ENCODE results near the gene TAX1BP1.

Gene TAX1BP1

GRCh38 chr7:27739909-27740448, at the start of gene TAX1BP1:
TSS of gene TAX1BP1 (plus strand) at chr7:27740162. CDS start at chr7:27748525, 8,363 bp downstream.
- peak; percentile 96 for DNase-seq

GRCh38 chr7:27690649-27691048, 49.3 kb upstream of the TAX1BP1 start:
- DNase-seq = no peak

GRCh38 chr7:27693794-27694193, 46.2 kb upstream of the TAX1BP1 start:
- DNase-seq = no peak

GRCh38 chr7:27695096-27695495, 44.9 kb upstream of the TAX1BP1 start:
- no peak for DNase-seq

DNA sequence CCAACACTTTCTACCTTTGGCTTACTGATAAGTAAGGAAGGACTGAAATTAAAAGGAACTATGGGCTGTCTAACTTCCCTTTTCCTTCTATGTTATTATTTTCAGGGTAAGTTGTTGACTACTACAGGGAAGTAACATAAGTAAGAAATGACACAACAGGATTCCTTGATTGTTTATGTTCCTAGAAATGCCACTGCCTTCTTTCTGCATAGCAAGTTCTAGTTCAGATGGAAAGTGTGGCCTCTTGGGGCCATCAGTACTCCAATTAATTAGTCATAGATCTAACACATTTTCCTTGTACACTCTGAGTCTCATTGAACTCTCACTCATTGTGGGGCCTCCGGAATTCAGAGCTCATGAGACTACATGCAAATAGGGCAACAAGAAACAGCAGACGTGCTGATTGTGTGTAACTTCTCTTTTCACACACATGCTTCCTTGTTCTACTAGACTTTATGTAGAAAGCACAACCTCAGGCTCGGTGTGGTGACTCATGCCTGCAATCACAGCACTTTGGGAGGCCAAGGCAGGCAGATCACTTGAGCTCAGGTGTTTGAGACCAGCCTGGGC, 42.0 kb upstream of the TAX1BP1 start:
- DNase-seq = no peak

GRCh38 chr7:27699751-27700150, 40.2 kb upstream of the TAX1BP1 start:
- no peak for DNase-seq

DNA sequence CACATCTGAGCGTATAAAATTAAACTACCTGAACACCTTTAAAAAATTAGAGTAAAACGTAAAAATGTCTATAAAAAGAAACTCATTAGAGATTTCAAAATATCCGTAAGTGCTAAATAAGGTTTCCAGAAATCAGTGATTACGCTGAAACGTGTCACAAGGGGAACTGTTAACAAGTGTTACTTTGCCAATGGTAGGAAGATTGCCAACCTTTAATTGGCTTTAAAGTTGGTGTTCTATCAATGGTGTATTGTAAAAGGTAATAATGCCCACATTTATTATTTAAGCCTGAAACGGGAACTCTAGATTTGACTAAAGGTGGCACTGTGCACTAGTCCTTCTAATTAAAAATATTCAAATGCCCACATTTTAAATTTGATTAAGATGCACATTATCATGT, 39.5 kb upstream of the TAX1BP1 start:
- no peak for DNase-seq

GRCh38 chr7:27703181-27703580, 36.8 kb upstream of the TAX1BP1 start:
- DNase-seq = no peak

- DNase-seq = no peak
Measured at GRCh38 chr7:27704422-27705199, 35.4 kb upstream of the TAX1BP1 start.

DNA sequence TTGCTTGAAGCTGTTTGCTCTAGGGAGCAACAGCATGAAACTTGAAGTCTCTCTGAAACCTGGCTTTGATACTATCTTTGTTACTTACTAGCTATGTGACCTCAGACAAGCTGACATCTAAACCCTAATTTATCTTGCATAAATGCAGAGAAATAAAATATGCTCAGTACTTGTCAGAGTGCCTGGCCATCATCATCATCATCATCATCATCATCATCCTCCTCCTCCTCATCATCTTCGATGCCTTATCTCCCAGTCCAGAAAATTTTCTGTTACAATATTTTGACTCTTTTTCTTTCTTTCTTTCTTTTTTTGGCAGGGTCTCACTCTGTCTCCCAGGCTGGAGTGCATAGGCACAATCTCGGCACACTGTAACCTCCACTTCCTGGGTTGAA, 34.8 kb upstream of the TAX1BP1 start:
- DNase-seq = no peak

DNA sequence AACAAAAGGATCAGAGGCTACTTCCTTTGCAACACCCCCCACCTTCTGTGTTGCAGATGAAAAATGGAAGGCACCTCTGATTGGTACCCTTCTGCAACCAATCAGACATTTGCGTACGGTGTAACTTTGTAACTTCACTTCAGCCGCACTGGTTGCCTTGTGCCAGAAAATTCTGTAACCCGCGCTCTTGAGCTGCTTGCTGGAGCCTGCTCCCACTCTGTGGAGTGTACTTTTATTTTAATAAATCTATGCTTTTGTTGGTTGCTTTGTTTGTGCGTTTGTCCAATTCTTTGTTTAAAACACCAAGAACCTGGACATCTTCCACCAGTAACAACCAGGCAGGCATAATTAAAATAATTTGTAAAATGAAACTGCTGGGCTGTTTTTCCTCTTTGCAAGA, 31.5 kb upstream of the TAX1BP1 start:
- no peak for DNase-seq

DNA sequence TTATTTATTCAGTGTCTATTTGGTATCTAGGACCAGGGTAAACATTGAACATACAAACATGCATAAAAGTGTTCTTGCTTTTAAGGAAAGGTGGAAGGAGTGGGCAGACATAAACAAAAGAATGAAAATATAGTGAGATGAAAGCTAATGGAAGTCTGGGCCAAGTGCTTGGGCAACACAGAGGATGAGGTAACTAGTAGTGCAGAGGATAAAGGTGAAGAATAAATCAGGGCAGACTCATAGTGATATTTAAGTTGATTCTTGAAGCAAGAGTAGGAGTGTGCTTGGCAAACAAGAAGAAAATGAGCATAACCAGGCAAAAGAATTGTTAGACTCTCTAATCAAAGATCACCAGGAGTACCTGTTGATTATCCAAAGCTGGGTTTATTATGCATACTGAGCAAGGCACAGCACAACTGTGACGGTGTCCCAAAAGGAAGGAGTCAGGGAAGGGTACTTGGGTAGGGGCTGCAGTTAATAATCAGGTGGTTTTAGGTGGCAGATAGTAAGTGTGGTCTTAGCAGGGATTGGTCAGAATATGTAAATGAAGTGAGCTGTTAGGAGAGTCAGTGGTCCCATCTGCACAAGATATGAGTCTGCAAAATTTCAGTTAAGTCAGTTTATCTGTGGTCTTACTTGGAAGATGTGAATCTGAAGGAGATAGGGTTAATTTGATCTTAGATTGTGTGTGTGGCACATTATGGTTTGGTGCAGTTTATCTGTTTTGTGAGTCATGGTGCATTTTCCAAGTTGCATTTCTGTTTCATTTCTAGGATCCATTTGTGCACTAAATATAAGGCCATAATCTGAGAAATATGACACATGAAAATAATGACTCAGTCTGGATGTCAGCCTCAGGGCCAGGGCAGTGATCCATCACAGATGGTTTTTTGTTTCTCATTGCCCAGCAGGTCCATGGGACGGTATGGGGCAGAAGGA, 30.6 kb upstream of the TAX1BP1 start:
- DNase-seq = no peak

DNA sequence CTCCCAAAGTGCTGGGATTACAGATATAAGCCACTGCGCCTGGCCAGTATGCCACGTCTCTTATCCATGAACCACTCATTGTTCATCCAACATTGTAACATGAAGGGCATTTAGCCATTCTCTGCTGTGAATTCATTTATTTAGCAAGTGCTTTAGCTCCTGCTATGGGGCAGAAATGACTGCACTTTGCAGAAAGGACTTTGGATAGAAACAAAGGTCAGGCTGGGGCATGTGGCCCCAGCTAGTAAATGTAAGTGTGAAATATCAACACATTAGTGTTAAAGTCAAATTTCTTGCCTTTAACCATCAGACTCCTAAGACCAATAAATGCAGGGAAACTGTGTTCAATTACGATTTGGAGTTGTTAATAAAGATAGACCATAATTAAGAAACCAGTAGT, 27.7 kb upstream of the TAX1BP1 start:
- DNase-seq = no peak

- DNase-seq = no peak
Measured at GRCh38 chr7:27714831-27715444, 25.0 kb upstream of the TAX1BP1 start.

DNA sequence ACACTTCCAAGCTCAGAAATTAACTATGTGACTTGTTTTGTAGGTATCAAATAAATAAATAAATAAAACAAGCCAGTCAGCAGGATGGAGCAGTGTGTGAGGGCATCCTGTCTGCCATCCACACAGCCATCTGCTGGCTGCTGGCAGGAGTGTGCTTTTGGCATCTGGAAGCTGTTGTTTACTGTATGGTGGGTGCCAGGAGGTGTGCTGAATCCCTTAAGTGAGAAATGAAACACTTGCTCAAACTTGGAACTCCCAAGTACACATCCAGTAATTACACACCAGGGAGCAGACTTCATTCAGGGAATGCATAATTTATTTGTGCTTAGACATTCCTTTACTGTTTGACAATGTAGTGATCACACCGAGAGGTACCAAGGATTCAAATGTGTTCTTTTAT, 16.9 kb upstream of the TAX1BP1 start:
- no peak for DNase-seq

DNA sequence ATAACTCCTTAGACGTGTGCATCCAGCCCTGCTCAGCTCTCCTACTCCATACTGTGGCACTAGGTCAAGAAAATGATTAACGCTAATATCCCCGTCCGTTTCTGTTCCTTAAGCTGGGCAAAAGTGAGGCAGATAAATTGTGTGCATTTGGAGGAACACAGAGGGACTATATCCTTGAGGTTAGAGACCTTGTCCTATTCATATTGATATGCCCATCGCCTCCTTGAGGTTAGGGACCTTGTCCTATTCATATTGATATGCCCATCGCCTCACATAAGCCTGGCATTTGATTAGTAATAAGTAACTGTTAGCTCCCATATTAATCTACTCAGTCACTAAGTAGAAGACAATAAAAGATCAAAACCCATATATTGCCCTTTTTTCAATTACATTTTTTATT, 12.9 kb upstream of the TAX1BP1 start:
- DNase-seq = no peak

DNA sequence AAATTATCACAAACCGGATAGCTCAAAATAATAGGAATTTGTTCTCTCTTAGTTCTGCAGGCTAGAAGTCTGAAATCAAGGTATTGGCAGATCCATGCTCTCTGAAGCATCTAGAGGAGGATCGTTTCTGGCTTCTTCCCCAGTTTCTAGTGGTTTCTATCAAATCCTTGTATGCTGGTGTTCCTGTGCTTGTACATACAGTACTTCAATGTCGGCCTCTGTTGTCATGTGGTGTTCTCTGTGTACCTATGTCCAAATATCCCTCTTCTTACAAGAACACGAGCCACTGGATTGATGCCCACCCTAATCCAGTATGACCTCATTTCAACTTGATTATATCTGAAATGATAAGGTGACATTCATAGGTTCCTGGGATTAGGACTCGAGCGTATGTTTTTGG, 9.8 kb upstream of the TAX1BP1 start:
- DNase-seq = no peak

GRCh38 chr7:27734583-27734982, 5.4 kb upstream of the TAX1BP1 start:
- DNase-seq = no peak

- no peak for DNase-seq
Measured at GRCh38 chr7:27735165-27735564, 4.8 kb upstream of the TAX1BP1 start.

- DNase-seq = no peak
Measured at GRCh38 chr7:27735831-27736230, 4.1 kb upstream of the TAX1BP1 start.

GRCh38 chr7:27737178-27737577, 2.8 kb upstream of the TAX1BP1 start:
- no peak for DNase-seq

DNA sequence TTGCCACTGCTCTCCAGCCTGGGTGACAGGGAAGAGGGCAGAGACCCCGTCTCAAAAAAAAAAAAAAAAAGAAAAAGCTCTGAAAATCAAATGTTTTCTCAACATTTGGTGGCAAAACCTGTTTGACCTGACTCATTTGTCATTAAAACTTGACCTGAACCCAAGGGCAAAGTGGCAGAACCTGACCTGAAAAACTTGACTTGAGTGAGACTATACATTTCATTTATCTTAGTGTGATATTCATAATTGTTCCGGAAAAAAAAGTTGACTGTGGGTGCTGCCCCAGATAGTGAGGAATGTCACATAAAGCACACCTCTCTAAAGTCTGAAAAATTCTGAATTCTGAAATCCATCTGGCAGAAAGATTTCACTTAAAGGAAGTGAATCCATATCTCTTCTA, 2.3 kb upstream of the TAX1BP1 start:
- DNase-seq = no peak

GRCh38 chr7:27739301-27739908, 557 bp upstream of the TAX1BP1 start:
- DNase-seq = no peak

Measured in stimulated activated CD4-positive, alpha-beta T cell treated with anti-CD3 and anti-CD28 coated beads, Interleukin-4, amount 100 ng/mL, for 1 hour (primary cell).